Astrocyte (in vitro differentiated cells and primary cell): Measurements from ENCODE around the gene AAMP. TPM values are rescaled to one million over a fixed set of nuclear protein-coding genes. Genes with fewer than 3 reads are reported as not detected.

Source experiments
- DNase-seq: peaks from one replicate; pipeline ENCODE4 v3.0.0-alpha.2; 2010; ENCODE audit warnings: low read depth
- FAIRE-seq: peaks from 2 replicates; lab custom pipeline; 2011; peaks lifted over from hg19 to GRCh38; lab: Jason Lieb, UNC
- H2AFZ ChIP-seq: 2 replicates; pipeline ENCODE4 v1.6.0; 2012; ENCODE audit warnings: low read depth, low read length, inconsistent platforms
- H3K27ac ChIP-seq: 2 replicates; pipeline ENCODE4 v1.5.1; 2011; ENCODE audit warnings: low read depth, low read length, inconsistent platforms
- H3K27me3 ChIP-seq: 2 replicates; pipeline ENCODE4 v1.6.0; 2011; ENCODE audit warnings: low read length, inconsistent platforms; ENCODE audit not compliant: insufficient read depth
- H3K36me3 ChIP-seq: 2 replicates; pipeline ENCODE4 v1.5.1; 2011; ENCODE audit warnings: low read length, inconsistent platforms; ENCODE audit not compliant: insufficient read depth
- H3K4me1 ChIP-seq: 2 replicates; pipeline ENCODE4 v1.5.1; 2011; ENCODE audit warnings: low read length, inconsistent platforms; ENCODE audit not compliant: insufficient read depth
- H3K4me2 ChIP-seq: 2 replicates; pipeline ENCODE4 v1.6.0; 2012; ENCODE audit warnings: low read length, inconsistent platforms
- H3K4me3 ChIP-seq: 2 replicates; pipeline ENCODE4 v1.5.1; 2011; ENCODE audit warnings: low read depth, mild to moderate bottlenecking, low read length, inconsistent platforms; ENCODE audit not compliant: insufficient read depth
- H3K79me2 ChIP-seq: 2 replicates; pipeline ENCODE4 v1.6.0; 2012; ENCODE audit warnings: mild to moderate bottlenecking, low read length, inconsistent platforms; ENCODE audit not compliant: insufficient read depth
- H3K9ac ChIP-seq: 2 replicates; pipeline ENCODE4 v1.6.0; 2012; ENCODE audit warnings: mild to moderate bottlenecking, low read length, inconsistent platforms
- H3K9me3 ChIP-seq: 2 replicates; pipeline ENCODE4 v1.5.1; 2012; ENCODE audit warnings: low read depth, mild to moderate bottlenecking, low read length, inconsistent platforms; ENCODE audit not compliant: insufficient read depth
- H4K20me1 ChIP-seq: 2 replicates; pipeline ENCODE4 v1.6.0; 2012; ENCODE audit warnings: low read length, inconsistent platforms; ENCODE audit not compliant: insufficient read depth
- H3K27ac Mint-ChIP-seq: one replicate; pipeline ENCODE4 v1.8.0; 2021; ENCODE audit warnings: mild to moderate bottlenecking, mixed read lengths; ENCODE audit not compliant: unreplicated experiment
- H3K27me3 Mint-ChIP-seq: one replicate; pipeline ENCODE4 v1.8.0; 2021; ENCODE audit warnings: low read depth, mixed read lengths; ENCODE audit not compliant: unreplicated experiment
- H3K36me3 Mint-ChIP-seq: one replicate; pipeline ENCODE4 v1.8.0; 2021; ENCODE audit warnings: low read depth, mixed read lengths; ENCODE audit not compliant: unreplicated experiment
- H3K4me1 Mint-ChIP-seq: one replicate; pipeline ENCODE4 v1.8.0; 2021; ENCODE audit warnings: low read depth, mixed read lengths; ENCODE audit not compliant: unreplicated experiment
- H3K4me3 Mint-ChIP-seq: one replicate; pipeline ENCODE4 v1.8.0; 2021; ENCODE audit warnings: mild to moderate bottlenecking, moderate library complexity, mixed read lengths; ENCODE audit not compliant: unreplicated experiment
- H3K9me3 Mint-ChIP-seq: one replicate; pipeline ENCODE4 v1.8.0; 2021; ENCODE audit warnings: mild to moderate bottlenecking, mixed read lengths; ENCODE audit not compliant: unreplicated experiment
- CTCF ChIP-seq: IDR thresholded peaks from 2 replicates; pipeline ENCODE4 v1.5.1; 2011; ENCODE audit warnings: low read depth, mild to moderate bottlenecking, inconsistent platforms, low read length, moderate library complexity; ENCODE audit not compliant: insufficient read depth
- EZH2 ChIP-seq: IDR thresholded peaks from 2 replicates; pipeline ENCODE4 v1.6.1; 2012; ENCODE audit warnings: mild to moderate bottlenecking, low read length, inconsistent platforms; ENCODE audit not compliant: insufficient read depth
- total RNA-seq: library from RNA; stranded (reverse); gene quantifications from 2 replicates; pipeline ENCODE4 v1.2.1, GENCODE V29; 2021

The AAMP gene
- total RNA-seq, 1 donor from 2014 or later: 87.3 TPM

- DNase-seq (no peak), FAIRE-seq (no peak)
- no peaks in the 10 kb centered on the region for H3K27me3 ChIP-seq
- Mint-ChIP-seq H3K4me3 (no peak overlapping the region), H3K9me3 (no peaks in the 10 kb centered on the region), H3K27me3 (peaks cover 3% of the 10 kb centered on the region), H3K4me1 (no peaks in the 10 kb centered on the region), H3K27ac (no peak overlapping the region), H3K36me3 (no peaks in the 10 kb centered on the region)
- no peak overlapping the region for H2AFZ ChIP-seq
- no peak overlapping the region for H3K4me2 ChIP-seq
- no peak overlapping the region for H3K4me3 ChIP-seq
- no peaks in the 10 kb centered on the region for H3K36me3 ChIP-seq
- no peaks in the 10 kb centered on the region for H3K79me2 ChIP-seq
- no peak overlapping the region for H3K9ac ChIP-seq
- peaks cover 4% of the 10 kb centered on the region for H3K4me1 ChIP-seq
- no peaks in the 10 kb centered on the region for H4K20me1 ChIP-seq
- H3K27ac ChIP-seq: no peak overlapping the region
- H3K9me3 ChIP-seq: no peaks in the 10 kb centered on the region
- TF ChIP-seq EZH2: no peak
Measured at GRCh38 chr2:218300141-218300540, 30.2 kb upstream of the AAMP start.

GRCh38 chr2:218298314-218298875 lies 28.5 kb upstream of the AAMP start:
- no peak overlapping the region for H3K27ac Mint-ChIP-seq
- H3K36me3 ChIP-seq: no peaks in the 10 kb centered on the region
- H3K9me3 Mint-ChIP-seq: no peaks in the 10 kb centered on the region
- DNase-seq (no peak), FAIRE-seq (no peak)
- no peaks in the 10 kb centered on the region for H3K9me3 ChIP-seq
- peak overlapping the region; percentile 37 for H3K4me2 ChIP-seq
- no peak overlapping the region for H3K4me3 Mint-ChIP-seq
- TF ChIP-seq CTCF (no peak), EZH2 (no peak)
- peak overlapping the region; percentile 49 for H3K27ac ChIP-seq
- no peaks in the 10 kb centered on the region for H3K36me3 Mint-ChIP-seq
- H3K4me1 Mint-ChIP-seq: peaks cover 2% of the 10 kb centered on the region
- H3K4me1 ChIP-seq: peaks cover 4% of the 10 kb centered on the region
- no peaks in the 10 kb centered on the region for H4K20me1 ChIP-seq
- H3K79me2 ChIP-seq: no peaks in the 10 kb centered on the region
- no peak overlapping the region for H3K4me3 ChIP-seq
- no peak overlapping the region for H3K9ac ChIP-seq
- H3K27me3 ChIP-seq: no peaks in the 10 kb centered on the region
- H2AFZ ChIP-seq: peak overlapping the region; percentile 32
- H3K27me3 Mint-ChIP-seq: peaks cover 3% of the 10 kb centered on the region

GRCh38 chr2:218296847-218297246 lies 26.9 kb upstream of the AAMP start:
- Histone ChIP-seq H3K36me3 (no peaks in the 10 kb centered on the region), H3K4me3 (no peak overlapping the region), H3K4me1 (peaks cover 8% of the 10 kb centered on the region), H3K4me2 (no peak overlapping the region), H4K20me1 (no peaks in the 10 kb centered on the region), H2AFZ (no peak overlapping the region), H3K9ac (no peak overlapping the region), H3K79me2 (peaks cover 8% of the 10 kb centered on the region), H3K27ac (no peak overlapping the region), H3K27me3 (no peaks in the 10 kb centered on the region), H3K9me3 (no peaks in the 10 kb centered on the region)
- H3K36me3 Mint-ChIP-seq: no peaks in the 10 kb centered on the region
- DNase-seq: no peak
- H3K9me3 Mint-ChIP-seq: no peaks in the 10 kb centered on the region
- peaks cover 3% of the 10 kb centered on the region for H3K4me1 Mint-ChIP-seq
- H3K27me3 Mint-ChIP-seq: peaks cover 1% of the 10 kb centered on the region
- no peak overlapping the region for H3K4me3 Mint-ChIP-seq
- H3K27ac Mint-ChIP-seq: no peak overlapping the region
- no peak for FAIRE-seq
- TF ChIP-seq CTCF (no peak), EZH2 (no peak)
